H1 (cell line): ENCODE data around the gene FAM98C. TPM values are rescaled to one million over a fixed set of nuclear protein-coding genes. Genes with fewer than 3 reads are reported as not detected.

ENCODE experiments used
- CHD1 ChIP-seq: IDR thresholded peaks from 2 replicates; pipeline ENCODE4 v1.6.1; 2012; ENCODE audit warnings: low read depth, low read length, improper control_type of control experiment
- GABPA ChIP-seq: IDR thresholded peaks from 2 replicates; pipeline ENCODE4 v1.6.1; 2011; ENCODE audit warnings: mild to moderate bottlenecking, low read length, moderate library complexity, borderline replicate concordance; ENCODE audit not compliant: insufficient read depth
- KDM5A ChIP-seq: fragments of 200-600 bp; IDR thresholded peaks from 2 replicates; pipeline ENCODE4 v1.7.1; 2012; ENCODE audit warnings: mild to moderate bottlenecking, low read length, inconsistent platforms, mixed read lengths
- NRF1 ChIP-seq: IDR thresholded peaks from 2 replicates; pipeline ENCODE4 v1.6.1; 2011; ENCODE audit warnings: mild to moderate bottlenecking, low read depth, low read length, improper control_type of control experiment
- SP1 ChIP-seq: IDR thresholded peaks from 2 replicates; pipeline ENCODE4 v1.6.1; 2011; ENCODE audit warnings: low read depth, low read length
- YY1 ChIP-seq: IDR thresholded peaks from 2 replicates; pipeline ENCODE4 v1.6.1; 2011; ENCODE audit warnings: low read depth, mild to moderate bottlenecking, low read length
- polyA plus RNA-seq, 7 experiments: library from polyadenylated mRNA; depleted of rRNA in 3 of 7; stranded (reverse) in 5 of 7; unstranded in 2 of 7; fragments of >200 nt in 5 of 7; fragments of 200-250 nt in 2 of 7; gene quantifications; 1 replicate in 5 of 7; 2 replicates in 1 of 7; 4 replicates in 1 of 7; pipeline versions ENCODE4 v1.2.1 to v1.2.3, GENCODE V29; 2011 to 2013; ENCODE audit warnings: missing spikeins in 2 of 7, mixed read lengths in 2 of 7
- total RNA-seq: library from RNA; stranded (reverse); fragmentation: NEBNext Ultra II Directional; extraction: Animal tissue kit (Norgen Biotek cat#: 25700); gene quantifications from 2 replicates; pipeline ENCODE4 v1.2.1, GENCODE V29; 2021

FAM98C gene
- total and polyA plus RNA-seq, 2 of the 8 experiments (the other 6 are each of a cell fraction or from before 2014, with no cell fraction given) = 6.1 to 9.4 TPM

GRCh38 chr19:38402967-38403674 is at the start of gene FAM98C (continued):
- TF ChIP-seq SP1 (peak; percentile 95), KDM5A (no peak), GABPA (no peak), NRF1 (peak; percentile 32; the same call in 1 of the 2 replicates), CHD1 (no peak), YY1 (no peak; the same call in 1 of the 2 replicates)
